Upper lobe of left lung (tissue), 4 donors: Measurements from ENCODE around the gene SLC44A4.

ENCODE experiments used
- CTCF ChIP-seq, 6 experiments: fragments of 450-650 bp in 4 of 6; fragments of 200-600 bp in 2 of 6; sonication (generic) in 2 of 6; IDR thresholded peaks; one replicate each; pipeline ENCODE4 v1.5.1; 2016 to 2019; ENCODE audit warnings: antibody characterized with exemption in 6 of 6
- EP300 ChIP-seq, 4 donors: sonication (generic); formaldehyde crosslinking; IDR thresholded peaks; one replicate each; pipeline ENCODE4 v1.5.1; 2017; ENCODE audit warnings: antibody characterized with exemption in 4 of 4, control low read depth in 2 of 4
- POLR2A ChIP-seq, 4 donors: fragments of 450-650 bp; IDR thresholded peaks; one replicate each; pipeline ENCODE4 v1.5.1; 2016 to 2017; ENCODE audit warnings: antibody characterized with exemption in 4 of 4, mild to moderate bottlenecking in 2 of 4
- POLR2AphosphoS5 ChIP-seq, 2 donors: sonication (generic); formaldehyde crosslinking; IDR thresholded peaks; one replicate each; pipeline ENCODE4 v1.5.1; 2017; ENCODE audit warnings: antibody characterized with exemption in 2 of 2

- TF ChIP-seq CTCF (IDR thresholded peaks at IDR 0.05) (no peak), POLR2A (IDR thresholded peaks at IDR 0.05) (peak in 1 of 4 donors; percentile 18), POLR2AphosphoS5 (IDR thresholded peaks at IDR 0.05) (no peak), EP300 (IDR thresholded peaks at IDR 0.05) (no peak)
Measured at GRCh38 chr6:31879143-31879542, 346 bp upstream of the SLC44A4 start.
